HG03159 (cell line): ENCODE measurements around the gene B3GNT3.
"Not testable (repeated sequence)": the region's sequence is repeated elsewhere in the genome, so short reads cannot be mapped to it uniquely, and the experiment has no call there.

Source experiments
- ATAC-seq: cut with Tn5 transposase; IDR thresholded peaks from one replicate; pipeline ENCODE4 v1.9.1; 2021; ENCODE audit warnings: mild to moderate bottlenecking, moderate library complexity; ENCODE audit not compliant: unreplicated experiment

The B3GNT3 gene

DNA sequence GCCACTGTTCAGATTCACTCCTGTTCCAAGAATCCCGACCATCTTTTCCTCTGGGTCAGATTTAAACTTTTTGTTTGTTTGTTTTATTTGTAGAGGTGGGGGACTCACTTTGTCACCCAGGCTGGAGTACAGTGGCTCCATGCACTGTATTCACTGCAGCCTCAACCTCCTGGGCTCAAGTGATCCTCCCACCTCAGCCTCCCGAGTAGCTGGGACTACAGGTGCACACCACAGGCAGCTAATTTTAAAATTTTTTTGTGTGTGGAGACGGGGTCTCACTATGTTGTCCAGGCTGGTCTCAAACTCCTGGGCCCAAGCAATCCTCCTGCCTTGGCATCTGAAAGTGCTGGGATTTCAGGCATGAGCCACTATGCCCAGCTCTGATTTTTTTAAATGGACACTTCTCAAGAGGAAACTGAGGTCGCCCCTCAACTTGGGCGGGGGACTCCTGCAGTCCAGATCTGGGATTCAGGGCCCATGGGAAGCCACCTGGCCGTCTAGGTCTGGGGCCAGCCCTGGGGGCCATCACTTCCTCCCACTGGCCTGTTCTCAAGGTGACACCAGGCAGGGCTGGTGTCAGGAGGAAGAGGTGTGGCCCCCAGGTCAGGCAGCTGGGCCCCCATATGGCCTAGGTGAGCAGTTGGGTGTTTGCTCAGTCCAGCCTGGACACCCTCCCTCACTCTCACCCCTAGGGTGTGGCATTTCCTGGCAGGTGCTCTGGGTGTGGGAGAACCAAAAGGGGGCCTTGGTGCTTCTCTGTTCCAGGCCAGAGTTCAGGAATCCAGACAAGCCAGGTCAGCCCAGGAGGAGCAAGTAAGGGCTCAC, 1.3 kb downstream of the B3GNT3 start:
- no peak for ATAC-seq

DNA sequence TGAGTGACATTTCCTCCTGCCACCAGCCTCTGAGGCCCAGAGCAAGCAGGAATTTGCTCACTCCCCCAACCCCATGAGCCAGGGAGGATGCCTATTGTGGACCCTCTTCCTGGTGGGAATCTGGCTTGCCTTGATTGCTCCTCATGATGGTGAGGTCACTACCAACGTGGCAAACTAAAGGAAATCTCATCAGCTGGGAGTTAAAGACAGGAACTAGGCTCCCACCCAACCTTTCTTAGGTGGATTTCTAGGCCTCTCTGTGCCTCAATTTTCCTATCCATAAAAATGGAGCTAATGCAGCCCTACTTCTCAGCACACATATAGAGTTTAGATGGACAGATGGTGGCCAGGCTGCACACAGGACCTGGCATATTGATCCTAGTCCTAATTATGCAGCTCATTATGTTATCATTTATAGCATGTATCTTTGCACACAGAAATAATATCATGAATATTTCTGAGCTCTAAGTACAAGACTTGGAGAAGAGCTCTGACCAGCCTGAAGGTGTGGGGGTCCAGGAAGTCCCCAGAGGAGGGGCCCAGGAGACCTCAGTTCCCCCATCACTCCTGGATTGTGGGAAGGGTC, 2.0 kb downstream of the B3GNT3 start:
- ATAC-seq: no peak

DNA sequence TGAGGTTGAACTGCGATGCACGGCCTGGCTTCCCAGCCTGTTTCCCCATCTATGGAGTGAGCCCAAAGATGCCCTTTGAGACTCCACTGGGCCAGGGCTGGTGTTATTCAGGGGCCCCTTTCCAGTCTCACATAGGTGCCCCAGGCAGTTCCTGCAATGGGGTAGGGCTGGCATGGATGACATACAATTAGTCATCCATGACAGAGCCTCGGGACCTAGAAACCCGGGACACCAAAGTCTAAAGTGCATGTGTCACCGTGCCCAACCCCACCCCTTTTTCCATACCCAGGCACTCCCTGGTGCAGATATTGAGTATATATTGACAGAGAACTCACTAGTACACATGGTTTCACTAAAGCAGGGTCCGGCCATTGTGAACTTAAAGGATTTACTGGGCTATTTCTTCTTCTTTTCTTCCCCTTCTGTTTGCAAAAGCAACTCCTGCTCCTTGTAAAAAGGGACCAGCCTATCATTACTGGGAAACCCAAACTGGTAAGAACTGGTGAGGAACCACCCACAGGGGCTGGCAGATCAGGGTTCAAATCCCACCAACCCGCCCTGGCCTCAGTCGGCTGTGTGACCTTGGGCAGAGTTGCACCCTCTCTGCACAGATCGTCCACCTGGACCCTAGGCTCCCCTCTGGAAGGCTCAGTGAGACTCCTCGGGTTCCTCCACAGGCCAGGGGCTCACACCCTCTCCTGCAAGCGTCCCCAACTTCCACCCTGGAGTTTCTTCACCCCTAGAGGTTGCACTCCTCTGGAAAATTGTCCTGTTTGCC, 2.7 kb downstream of the B3GNT3 start:
- ATAC-seq: no peak

DNA sequence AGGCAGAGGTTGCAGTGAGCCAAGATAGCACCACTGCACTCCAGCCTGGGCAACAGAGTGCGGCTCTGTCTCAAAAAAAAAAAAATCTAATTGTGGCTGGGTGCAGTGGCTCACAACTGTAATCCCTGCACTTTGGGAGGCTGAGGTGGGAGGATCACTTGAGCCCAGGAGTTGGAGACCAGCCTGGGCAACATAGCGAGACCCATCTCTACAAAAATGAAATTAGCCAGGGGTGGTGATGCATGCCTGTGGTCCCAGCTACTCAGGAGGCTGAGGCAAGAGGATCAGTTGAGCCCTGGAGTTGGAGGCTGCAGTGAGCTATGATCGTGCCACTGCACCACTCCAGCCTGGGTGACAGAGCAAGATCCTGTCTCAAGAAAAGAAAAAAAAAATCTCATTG, 3.7 kb downstream of the B3GNT3 start:
- not testable (repeated sequence) for ATAC-seq

DNA sequence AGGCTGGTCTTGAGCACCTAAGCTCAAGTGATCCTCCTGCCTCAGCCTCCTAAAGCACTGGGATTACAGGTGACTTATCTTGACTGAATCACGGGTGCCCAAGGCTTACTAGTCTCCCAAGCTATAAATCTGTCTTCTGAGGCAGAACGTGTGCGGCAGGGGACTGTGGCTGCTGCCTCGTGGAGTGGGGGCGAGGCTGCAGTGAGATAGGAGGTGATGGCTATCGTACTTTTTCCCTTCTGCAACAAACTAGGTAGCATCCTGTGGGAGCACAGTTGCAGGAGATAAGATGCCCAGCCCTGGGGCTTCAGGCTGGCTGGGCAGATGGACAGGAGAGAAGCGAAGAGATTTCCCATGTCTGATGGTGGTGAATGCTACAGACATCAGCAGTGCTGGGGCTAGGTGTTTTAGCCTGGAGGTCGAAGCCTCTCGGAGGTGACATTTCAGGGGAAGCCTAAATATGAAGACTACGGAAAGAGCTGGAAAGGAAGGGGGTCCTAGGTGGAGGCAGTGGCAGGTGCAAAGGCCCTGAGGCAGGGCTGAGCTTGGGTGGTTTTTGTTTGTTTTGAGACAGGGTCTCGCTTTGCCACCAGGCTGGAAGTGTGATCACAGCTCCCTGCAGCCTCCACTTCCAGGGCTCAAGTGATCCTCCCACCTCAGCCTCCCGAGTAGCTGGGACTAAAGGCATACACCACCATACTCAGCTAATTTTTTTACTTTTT, 7.4 kb downstream of the B3GNT3 start:
- no peak for ATAC-seq

DNA sequence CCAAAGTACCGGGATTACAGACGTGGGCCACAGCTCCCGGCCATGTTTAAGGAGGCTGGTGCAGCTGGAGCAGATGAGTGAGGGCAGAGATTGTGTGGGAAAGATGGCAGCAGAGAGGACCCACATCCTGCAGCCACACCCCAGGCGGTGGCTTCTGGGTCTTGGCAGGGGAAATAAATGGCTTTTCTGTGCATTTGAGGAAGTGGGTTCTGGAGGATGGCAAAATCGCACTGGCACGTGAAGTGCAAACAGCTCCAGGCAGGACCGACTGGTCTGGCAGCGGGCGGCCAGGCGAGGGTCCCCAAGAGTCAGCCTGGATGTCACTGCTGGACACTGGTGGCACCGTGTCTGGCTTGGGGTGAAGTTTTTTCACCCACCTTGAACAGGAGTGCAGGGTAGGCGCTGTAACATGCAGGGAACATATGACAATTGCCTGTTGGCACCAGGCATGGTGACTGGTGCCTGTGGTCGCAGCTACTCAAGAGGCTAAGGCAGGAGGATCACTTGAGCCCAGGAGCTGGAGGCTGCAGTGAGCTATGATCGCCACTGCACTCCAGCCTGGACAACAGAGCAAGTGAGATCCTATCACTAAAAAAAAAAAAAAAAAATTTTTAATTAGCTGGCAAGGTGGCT, 8.4 kb downstream of the B3GNT3 start:
- ATAC-seq: no peak

DNA sequence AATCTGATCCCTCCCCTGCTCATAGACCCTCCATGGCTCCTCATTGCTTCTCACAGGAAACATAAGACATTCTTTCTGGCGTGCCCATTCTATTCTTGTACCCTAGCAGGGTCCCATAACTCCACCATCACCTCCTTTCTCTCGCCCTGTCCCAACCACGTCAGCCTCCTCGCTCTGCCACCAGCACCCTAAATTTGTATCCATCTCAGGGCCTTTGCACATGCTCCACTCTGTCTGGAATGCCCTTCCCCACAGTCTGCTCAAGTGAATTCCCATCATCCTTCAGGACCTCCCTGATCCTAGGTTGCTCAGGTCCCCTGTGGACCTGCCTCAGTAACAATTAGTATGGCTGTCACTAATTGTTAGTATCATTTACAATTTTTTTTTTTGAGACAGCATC, 10.5 kb downstream of the B3GNT3 start:
- ATAC-seq: no peak

DNA sequence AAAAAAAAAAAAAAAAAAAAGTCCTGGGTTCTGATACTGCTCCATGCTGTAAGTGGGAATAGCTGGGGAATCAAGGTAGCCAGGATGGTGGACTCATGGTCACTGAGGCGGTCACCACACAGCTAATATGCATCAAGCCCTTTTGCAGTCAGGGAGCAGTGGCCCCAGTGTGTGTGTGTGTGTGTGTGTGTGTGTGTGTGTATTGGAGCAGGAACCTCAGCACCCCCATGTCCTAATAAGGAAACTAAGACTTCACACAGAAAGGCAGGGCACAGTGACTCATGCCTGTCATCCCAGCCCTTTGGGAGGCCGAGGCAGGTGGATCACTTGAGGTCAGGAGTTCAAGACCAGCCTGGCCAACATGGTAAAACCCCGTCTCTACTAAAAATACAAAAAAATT, 12.0 kb downstream of the B3GNT3 start:
- ATAC-seq: no peak

DNA sequence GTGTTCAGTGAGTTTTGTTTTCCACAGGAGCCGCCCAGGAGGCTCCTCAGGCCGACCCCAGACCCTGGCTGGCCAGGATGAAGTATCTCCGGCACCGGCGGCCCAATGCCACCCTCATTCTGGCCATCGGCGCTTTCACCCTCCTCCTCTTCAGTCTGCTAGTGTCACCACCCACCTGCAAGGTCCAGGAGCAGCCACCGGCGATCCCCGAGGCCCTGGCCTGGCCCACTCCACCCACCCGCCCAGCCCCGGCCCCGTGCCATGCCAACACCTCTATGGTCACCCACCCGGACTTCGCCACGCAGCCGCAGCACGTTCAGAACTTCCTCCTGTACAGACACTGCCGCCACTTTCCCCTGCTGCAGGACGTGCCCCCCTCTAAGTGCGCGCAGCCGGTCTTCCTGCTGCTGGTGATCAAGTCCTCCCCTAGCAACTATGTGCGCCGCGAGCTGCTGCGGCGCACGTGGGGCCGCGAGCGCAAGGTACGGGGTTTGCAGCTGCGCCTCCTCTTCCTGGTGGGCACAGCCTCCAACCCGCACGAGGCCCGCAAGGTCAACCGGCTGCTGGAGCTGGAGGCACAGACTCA, 12.9 kb downstream of the B3GNT3 start:
- no peak for ATAC-seq

DNA sequence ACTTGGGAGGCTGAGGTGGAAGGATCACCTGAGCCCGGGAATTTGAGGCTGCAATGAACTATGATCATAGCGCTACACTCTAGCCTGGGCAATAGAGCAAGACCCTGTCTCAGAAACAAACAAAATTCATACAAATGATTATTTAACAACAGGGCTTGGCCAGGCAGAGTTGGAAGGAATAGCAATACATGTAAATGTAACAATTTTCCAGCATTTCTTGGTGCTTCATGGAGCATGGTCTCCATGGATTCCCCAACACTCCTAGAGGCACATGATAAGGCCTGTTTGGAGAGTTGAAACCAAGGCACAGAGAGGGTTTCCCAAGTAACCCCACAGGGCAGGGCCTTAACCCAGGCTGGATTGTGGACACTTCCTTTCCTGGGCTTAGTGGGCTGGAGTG, 16.2 kb downstream of the B3GNT3 start:
- ATAC-seq: no peak

DNA sequence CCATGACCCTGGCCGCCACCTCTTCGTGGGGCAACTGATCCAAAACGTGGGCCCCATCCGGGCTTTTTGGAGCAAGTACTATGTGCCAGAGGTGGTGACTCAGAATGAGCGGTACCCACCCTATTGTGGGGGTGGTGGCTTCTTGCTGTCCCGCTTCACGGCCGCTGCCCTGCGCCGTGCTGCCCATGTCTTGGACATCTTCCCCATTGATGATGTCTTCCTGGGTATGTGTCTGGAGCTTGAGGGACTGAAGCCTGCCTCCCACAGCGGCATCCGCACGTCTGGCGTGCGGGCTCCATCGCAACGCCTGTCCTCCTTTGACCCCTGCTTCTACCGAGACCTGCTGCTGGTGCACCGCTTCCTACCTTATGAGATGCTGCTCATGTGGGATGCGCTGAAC, 16.7 kb downstream of the B3GNT3 start:
- ATAC-seq: no peak

DNA sequence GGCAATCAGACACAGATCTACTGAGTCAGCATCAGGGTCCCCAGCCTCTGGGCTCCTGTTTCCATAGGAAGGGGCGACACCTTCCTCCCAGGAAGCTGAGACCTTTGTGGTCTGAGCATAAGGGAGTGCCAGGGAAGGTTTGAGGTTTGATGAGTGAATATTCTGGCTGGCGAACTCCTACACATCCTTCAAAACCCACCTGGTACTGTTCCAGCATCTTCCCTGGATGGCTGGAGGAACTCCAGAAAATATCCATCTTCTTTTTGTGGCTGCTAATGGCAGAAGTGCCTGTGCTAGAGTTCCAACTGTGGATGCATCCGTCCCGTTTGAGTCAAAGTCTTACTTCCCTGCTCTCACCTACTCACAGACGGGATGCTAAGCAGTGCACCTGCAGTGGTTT, 17.2 kb downstream of the B3GNT3 start:
- no peak for ATAC-seq

DNA sequence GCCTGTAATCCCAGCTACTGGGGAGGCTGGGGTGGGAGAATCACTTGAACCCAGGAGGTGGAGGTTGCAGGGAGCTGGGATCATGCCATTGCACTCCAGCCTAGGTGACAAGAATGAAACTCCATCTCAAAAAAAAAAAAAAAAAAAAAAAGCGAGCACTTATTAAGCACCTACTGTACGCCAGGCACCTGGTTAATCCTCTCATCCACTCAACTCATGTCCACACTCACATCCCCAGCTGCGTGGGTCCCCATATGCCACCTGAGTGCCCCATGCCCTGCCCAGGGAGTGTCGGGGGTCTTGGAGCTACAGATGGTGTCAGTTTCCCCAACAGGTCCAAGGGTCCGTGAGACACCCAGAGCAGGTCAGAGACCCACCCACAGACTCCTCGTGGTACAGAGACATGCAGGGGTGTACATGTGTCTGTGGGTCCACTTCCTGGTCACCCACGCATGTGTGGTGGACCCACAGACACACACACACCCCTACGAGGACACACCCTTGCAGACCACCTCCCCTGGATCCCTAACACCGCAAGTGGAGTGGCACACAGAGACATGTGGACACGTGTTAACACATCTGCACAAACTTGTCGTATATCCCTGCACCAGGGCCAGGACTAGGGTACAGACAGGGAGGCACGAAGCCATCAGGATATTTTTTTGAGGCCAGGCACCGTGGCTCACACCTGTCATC, 22.9 kb downstream of the B3GNT3 start:
- ATAC-seq: no peak

DNA sequence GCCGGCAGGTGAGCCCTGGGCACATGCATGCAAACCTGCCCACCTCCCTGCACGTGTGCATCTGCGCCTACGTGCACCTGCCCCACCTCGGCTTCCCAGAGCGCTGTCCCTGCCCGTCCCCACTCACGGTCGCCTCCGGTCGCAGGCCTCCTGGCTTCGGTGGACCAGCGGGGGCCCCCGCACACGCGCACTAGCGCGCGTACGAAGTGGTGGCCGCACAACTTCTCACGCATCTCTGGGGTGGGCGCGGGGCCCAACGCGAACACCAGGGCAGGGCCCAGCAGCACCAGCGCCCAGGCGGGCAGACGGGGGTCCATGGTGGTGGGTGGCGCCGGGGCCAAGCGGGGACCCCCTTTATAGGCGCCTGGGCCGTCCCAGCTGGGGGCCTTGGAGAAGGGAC, 26.3 kb downstream of the B3GNT3 start, which contains the start of gene INSL3:
Gene INSL3, minus strand, starts transcription at position 330 of the 400 bp plus-strand sequence. Its CDS starts 13 bp downstream, at position 317.
- ATAC-seq: no peak

DNA sequence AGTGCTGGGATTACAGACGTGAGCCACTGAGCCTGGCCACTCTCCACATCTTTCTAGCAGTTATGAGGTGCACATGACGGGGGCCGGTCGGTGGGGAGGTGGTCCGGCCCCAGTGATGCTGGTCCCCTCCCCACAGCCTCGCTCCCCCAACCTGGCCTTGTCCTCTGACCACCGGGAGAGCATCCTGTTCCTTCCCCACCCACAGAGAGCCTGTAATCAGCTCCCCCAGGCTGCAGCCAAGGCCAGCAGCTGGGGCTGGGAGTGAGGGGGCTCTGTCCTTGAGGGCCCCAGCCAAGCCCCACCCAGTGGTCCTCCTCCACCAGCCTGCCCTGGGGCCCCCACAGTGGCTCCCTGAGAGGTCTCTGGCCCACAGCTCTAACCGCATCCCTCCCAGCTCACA, 29.4 kb downstream of the B3GNT3 start:
- no peak for ATAC-seq

DNA sequence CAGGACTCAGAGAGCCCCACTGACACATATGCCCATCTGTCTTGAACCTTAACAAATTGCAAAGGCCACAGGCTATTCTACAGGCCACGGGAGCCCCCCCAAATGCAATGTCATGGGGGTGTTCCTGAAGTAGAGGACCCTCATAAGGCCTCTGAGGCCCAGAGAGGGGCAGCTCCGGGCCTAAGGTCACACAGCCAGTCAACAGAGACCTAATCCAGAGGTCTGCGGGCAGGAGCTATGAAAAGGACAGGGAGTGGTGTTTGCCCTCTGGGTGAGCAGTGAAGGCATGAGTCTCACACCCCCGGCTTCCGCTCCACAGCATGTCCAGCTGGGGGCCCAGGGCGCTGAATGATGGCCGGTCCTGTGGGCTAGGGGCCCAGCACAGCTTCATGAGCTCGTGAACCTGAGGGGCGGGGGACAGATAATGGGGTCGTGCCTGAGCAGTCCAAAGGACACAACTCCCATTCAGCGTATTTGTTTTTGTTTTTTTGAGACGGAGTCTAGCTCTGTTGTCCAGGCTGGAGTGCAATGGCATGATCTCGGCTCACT, 31.6 kb downstream of the B3GNT3 start:
- no peak for ATAC-seq

DNA sequence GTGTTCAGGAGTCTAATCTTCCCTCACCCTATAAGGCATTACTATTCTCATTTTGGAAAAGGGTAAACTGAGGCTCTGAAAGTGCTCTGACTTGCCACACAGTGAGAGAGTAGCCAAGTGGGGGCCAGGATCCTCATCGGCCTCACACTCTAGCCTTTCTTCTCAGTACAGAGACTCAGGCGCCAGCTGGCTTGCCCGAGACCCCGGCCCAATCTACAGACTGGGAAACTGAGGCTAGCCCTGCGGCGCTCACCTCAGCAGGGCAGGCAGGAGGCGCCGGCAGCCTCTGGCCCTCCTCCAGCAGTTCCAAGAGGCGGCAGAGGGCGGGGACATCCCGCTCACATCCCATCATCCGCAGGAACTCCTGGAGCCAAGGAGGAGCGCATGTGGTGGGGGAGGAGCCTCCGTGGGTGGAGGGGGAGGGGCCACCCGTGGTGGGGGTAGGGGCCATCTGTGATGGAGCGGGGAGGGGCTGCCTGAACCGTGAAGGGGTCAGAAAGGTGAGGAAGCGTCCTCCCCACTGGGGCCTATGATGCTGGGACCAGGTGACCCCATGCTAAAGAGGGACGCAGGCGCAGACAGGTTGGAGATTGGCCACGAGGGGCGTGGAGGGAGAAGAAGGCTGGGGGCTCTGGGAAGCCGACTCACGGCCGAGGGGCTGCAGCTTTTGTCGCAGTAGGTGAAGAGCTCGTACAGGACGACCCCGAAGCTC, 35.1 kb downstream of the B3GNT3 start:
- no peak for ATAC-seq

DNA sequence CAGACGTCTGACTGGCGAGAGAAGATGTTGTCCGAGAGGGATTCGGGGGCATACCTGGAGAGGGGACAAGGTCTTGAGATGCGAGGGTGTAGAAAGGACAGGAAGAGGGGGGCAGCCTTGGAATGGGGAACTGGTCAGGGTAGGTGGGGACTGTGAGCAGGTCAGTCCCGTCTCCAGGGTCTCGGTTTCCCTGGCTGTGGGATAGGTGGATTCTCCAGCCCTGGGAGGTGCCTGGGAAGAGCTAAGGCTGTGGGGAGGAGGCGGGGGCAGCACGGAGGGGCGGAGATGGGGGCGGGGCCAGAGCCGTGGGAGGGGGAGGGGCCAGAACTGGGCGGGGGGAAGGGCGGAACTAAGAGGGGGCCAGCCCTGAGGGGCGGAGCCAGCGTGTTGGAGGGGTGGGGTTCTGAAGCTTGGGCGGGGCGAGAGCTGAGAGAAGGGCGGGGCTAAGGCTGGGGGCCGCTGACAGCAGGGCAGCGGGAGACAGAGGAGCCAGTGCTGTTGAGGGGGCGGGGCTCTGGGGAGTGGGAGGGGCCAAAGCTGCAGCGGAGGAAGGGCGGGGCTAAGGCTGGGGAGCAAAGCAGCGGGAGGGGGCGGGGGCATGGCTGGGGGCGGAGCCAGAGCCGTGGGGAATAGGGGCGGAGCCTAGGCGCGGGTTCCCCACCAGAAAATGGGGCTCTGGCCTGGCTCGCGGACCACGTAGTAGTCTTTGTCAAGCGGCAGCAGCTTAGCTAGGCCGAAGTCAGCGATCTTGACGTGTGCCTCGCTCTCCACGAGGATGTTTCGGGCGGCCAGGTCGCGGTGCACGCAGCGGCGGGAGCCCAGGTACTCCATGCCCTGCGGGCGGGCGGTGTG, 35.9 kb downstream of the B3GNT3 start:
- ATAC-seq: no peak
